ENCODE results near the gene SYT8.

Gene SYT8

GRCh38 chr11:1846453-1846932 lies 11.7 kb downstream of the SYT8 start:
- DNase-seq = no peak

GRCh38 chr11:1847006-1847735 lies 12.4 kb downstream of the SYT8 start:
- DNase-seq = no peak

GRCh38 chr11:1847926-1848639 lies 13.3 kb downstream of the SYT8 start:
- DNase-seq = no peak

GRCh38 chr11:1848640-1849430 lies 14.0 kb downstream of the SYT8 start:
- DNase-seq = no peak

- no peak for DNase-seq
Measured at GRCh38 chr11:1851468-1852180, 16.8 kb downstream of the SYT8 start.

GRCh38 chr11:1852271-1852876 lies 17.6 kb downstream of the SYT8 start:
- DNase-seq = no peak

GRCh38 chr11:1852877-1853276 lies 18.1 kb downstream of the SYT8 start, which contains the start of gene LSP1:
Gene LSP1, plus strand, starts transcription at chr11:1853084. Its CDS starts 61 bp downstream, at chr11:1853145.
- peak; percentile 89 for DNase-seq

- DNase-seq = peak; percentile 39
Measured at GRCh38 chr11:1853376-1854131, 18.8 kb downstream of the SYT8 start.

- no peak for DNase-seq
Measured at GRCh38 chr11:1854132-1854948, 19.6 kb downstream of the SYT8 start.

- no peak for DNase-seq
Measured at GRCh38 chr11:1854949-1855885, 20.4 kb downstream of the SYT8 start.

- no peak for DNase-seq
Measured at GRCh38 chr11:1855886-1856265, 21.1 kb downstream of the SYT8 start.

GRCh38 chr11:1856306-1857005 lies 21.7 kb downstream of the SYT8 start:
- no peak for DNase-seq

GRCh38 chr11:1857064-1857463 lies 22.3 kb downstream of the SYT8 start:
- DNase-seq = no peak

- DNase-seq = no peak
Measured at GRCh38 chr11:1858154-1858553, 23.4 kb downstream of the SYT8 start.

- DNase-seq = no peak
Measured at GRCh38 chr11:1858576-1858975, 23.8 kb downstream of the SYT8 start.

- DNase-seq = no peak
Measured at GRCh38 chr11:1859004-1859403, 24.2 kb downstream of the SYT8 start.

GRCh38 chr11:1860108-1860507 lies 25.3 kb downstream of the SYT8 start:
- no peak for DNase-seq

Measured in CD4-positive, alpha-beta T cell treated with Interleukin-10 for 1 hour (primary cell).